Right renal cortex interstitium (tissue), 3 donors: ENCODE measurements around the gene CDC26. TPM values are rescaled to one million over a fixed set of nuclear protein-coding genes. Genes with fewer than 3 reads are reported as not detected.

Experiments
- DNase-seq, 3 donors: peaks; one replicate each; pipeline ENCODE4 v3.0.0-alpha.2; 2013; ENCODE audit warnings: low read depth in 3 of 3, low spot score in 2 of 3
- polyA plus RNA-seq, 3 donors: library from polyadenylated mRNA; unstranded; fragments of 120-200 nt; gene quantifications; one replicate each; pipeline ENCODE4 v1.2.1, GENCODE V29; 2013; ENCODE audit not compliant: insufficient read length in 3 of 3

CDC26 gene
- polyA plus RNA-seq: 10 to 100 TPM; 43.1 to 49.3 (median 43.8) TPM

GRCh38 chr9:113275157-113276131 lies at the start of gene CDC26, which contains the start of gene PRPF4:
Gene CDC26 (minus strand): TSS chr9:113275572. CDS start chr9:113272507, 3,065 bp downstream.
Gene PRPF4 (plus strand): TSS chr9:113275658. CDS start chr9:113275744, 86 bp downstream.
- DNase-seq: peak; percentile 95 to 97 (median 96)

- DNase-seq: no peak
Observed at GRCh38 chr9:113322671-113323070, 47.3 kb upstream of the CDC26 start.

- no peak for DNase-seq
Observed at GRCh38 chr9:113320051-113320450, 44.7 kb upstream of the CDC26 start.

GRCh38 chr9:113319054-113319453 lies 43.7 kb upstream of the CDC26 start:
- DNase-seq: no peak

- DNase-seq: no peak
Observed at GRCh38 chr9:113317777-113318176, 42.4 kb upstream of the CDC26 start.

GRCh38 chr9:113316030-113316429 lies 40.7 kb upstream of the CDC26 start:
- no peak for DNase-seq

- no peak for DNase-seq
Observed at GRCh38 chr9:113315231-113315630, 39.9 kb upstream of the CDC26 start.

- DNase-seq: no peak
Observed at GRCh38 chr9:113313261-113313660, 37.9 kb upstream of the CDC26 start.

- DNase-seq: no peak
Observed at GRCh38 chr9:113311961-113312360, 36.6 kb upstream of the CDC26 start.

GRCh38 chr9:113310538-113310937 lies 35.2 kb upstream of the CDC26 start:
- no peak for DNase-seq

GRCh38 chr9:113309204-113309813 lies 33.9 kb upstream of the CDC26 start:
- DNase-seq: no peak

- no peak for DNase-seq
Observed at GRCh38 chr9:113307396-113307975, 32.1 kb upstream of the CDC26 start.

- DNase-seq: no peak
Observed at GRCh38 chr9:113306566-113306965, 31.2 kb upstream of the CDC26 start.

- no peak for DNase-seq
Observed at GRCh38 chr9:113302792-113303418, 27.5 kb upstream of the CDC26 start, which contains the start of gene RNF183. Gene RNF183 (minus strand): TSS chr9:113303376. CDS start chr9:113298184, 5,192 bp downstream.

- DNase-seq: no peak
Observed at GRCh38 chr9:113301548-113301947, 26.2 kb upstream of the CDC26 start.

- no peak for DNase-seq
Observed at GRCh38 chr9:113299800-113300292, 24.5 kb upstream of the CDC26 start.

- DNase-seq: no peak
Observed at GRCh38 chr9:113298924-113299770, 23.8 kb upstream of the CDC26 start.

- no peak for DNase-seq
Observed at GRCh38 chr9:113298311-113298710, 22.9 kb upstream of the CDC26 start.

GRCh38 chr9:113296796-113297558 lies 21.6 kb upstream of the CDC26 start:
- DNase-seq: no peak
